ENCODE data around the gene HDGF.

DNA sequence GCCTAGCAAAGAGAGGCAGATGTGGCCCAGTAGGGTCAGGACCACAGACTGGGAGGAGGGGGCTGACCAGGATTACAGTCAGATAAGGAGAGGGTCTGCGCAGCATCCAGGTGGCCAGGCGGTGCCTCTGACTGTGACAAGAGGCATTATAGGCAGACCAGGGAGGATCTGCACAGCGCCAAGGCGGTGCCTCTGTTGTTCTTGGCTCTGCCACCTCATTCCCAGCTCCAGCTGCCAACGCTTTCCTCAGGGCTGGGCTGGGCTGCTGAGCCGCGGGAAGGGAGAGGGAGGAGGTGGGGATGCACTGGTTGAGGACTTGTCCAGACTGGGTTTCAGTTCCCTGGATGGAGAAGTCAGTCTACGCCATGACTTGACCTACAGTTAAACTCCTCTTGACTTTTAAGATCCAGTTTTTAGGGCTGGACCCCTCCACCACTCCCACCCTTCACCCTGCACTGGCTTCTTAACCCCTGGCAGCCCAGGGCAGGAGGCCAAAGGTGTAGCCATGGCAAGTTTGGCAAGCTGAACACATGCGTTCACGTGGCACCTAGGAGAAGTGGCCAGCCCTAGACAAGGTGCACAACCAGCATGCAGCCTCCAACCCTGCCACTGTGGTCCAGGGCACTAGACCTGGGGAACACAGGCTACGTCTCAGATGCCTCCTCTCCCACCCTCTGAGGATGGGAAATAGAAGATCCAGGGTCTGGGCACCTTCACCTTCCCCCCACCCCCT lies 41.6 kb downstream of the HDGF start:
- TF ChIP-seq POLR2AphosphoS5 (IDR thresholded peaks at IDR 0.05; ENCODE audit: low read depth, low read length) (no peak), TAF1 (IDR thresholded peaks at IDR 0.05; ENCODE audit: low read depth, low read length) (no peak)

Data from GM12891 (cell line).